ENCODE measurements around the gene NTMT1.
"Not testable (repeated sequence)": the region's sequence is repeated elsewhere in the genome, so short reads cannot be mapped to it uniquely, and the experiment has no call there.

Gene NTMT1

DNA sequence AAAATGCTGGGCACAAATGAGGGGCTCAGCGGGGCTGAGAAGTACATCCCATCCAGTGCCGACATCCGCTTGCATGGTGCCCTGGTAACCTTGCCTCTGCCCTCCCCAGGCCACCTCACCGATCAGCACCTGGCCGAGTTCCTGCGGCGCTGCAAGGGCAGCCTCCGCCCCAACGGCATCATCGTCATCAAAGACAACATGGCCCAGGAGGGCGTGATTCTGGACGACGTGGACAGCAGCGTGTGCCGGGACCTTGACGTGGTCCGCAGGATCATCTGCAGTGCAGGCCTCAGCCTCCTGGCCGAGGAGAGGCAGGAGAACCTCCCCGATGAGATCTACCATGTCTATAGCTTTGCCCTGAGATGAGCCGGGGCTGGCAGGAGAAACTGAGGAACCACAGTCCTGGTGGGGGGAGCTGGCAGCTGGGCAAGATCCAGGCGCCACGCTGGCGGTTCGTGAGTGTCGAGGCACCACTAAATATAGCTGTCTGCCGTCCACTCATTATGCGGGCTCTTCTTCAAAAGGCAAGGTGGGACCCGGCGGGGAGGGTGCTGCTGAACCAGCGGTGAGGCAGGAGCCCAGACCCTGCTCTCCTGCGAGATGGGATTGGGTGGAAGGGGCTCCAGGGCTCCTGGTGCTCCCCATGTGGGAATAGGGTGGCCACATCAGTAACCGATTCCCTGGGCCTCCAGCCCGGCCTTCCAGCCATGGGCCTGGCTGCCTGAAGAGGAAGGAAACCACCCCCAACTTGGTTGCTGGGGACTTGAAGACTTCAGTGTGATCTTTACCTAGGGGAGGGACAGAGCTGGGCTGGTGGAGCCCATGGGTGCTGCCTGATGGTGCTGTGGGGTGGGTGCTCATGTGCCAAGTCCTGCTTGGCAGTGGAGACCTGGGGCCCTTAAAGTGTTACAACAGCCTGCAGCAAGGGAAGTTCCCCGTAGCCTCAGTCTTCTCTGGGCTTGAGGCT is 9.4 kb downstream of the NTMT1 start:
- DNase-seq: no peak

DNA sequence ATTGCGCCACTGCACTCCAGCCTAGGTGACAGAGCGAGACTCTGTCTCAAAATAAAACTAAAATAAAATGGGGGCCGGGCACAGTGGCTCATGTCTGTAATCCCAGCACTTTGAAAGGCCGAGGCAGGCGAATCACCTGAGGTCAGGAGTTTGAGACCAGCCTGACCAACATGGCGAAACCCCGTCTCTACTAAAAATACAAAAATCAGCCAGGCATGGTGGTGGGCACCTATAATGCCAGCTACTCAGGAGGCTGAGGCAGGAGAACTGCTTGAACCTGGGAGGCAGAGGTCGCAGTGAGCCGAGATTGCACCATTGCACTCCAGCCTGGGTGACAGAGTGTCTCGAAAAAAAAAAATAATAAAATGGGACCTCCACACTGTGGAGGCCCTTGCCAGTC is 10.4 kb downstream of the NTMT1 start:
- DNase-seq: not testable (repeated sequence)

DNA sequence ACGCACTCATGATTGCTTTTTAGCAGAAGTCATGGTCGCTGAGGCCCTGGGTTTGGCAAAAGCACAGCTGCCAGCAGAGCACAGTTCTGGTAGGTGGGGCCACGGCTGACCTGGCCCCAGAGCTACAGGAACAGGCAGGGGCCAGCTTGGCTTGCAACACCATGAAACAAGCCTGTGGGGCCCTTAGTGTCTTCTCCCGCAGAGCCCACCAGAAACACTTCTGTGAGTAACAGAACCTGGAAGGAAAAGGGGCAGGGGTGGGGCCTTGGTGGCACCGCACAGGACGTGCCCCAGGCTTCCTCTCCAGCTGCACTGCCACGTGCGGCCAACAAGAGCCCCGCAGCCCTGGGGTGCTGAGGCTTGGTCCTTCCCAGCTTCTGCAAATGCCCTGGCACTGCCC is 11.1 kb downstream of the NTMT1 start:
- DNase-seq: no peak

DNA sequence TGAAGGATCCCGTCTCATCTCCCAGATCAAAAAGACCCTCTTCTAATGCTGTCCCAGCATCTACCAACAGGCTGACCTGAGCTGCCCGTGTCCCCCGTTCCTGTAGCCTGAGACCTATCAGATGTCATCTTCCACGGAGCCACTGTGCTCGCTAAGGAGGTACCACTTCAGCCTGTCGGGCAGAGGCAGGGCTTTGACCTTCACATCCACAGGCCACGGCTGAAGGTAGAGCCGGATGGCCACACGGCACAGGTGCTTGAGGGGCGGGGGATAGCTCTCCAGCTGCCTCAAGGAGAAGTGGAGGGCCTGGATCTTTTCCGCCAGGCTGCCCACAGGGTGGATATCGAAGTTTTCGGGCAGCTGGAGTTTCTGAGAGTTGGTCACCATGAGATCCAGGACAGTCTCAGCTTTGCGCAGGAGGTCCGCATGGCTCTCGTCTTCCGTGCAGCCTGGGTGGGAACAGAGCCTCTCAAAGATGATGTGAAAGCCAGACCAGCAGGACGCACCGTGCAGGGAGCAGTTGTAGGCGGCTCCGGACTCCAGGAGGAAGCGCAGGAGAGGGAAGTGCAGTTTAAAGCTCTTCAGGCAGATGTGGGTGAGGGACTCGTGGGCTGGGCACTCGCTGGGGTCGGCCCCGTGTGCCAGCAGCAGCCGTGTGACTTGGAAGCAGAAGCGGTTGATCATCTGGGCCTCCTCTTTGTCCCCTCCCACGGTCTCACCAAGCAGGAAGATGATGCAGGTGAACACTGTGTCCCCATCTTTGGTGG is 11.9 kb downstream of the NTMT1 start:
- no peak for DNase-seq

DNA sequence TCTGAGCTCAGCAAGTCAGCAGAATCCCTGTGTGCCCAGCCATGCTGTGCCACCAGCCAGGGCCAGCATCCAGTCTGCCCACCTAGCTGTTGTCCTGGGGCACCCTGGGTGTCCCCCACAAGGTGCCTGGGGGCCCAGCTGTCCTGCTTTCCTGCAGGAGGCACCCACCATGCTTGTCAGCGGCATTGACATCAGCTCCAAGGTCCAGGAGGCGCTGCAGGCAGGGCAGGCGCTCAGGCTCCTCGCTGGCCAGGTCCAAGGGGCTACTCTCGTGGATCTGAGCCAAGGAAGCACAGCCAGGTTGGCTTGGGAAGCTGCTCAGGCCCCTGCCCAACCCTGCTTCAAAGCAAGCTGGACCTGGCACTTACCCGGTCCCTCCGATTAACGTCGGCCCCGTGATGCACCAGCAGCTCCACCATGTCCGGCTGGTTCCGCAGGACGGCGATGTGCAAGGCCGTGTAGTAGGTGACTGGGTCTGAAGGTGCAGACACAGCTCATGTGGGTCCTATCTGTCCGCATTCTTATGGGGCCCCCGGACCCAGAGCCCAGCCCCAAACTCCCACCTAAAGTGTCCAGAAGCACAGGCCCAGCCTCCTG is 13.2 kb downstream of the NTMT1 start:
- DNase-seq: no peak

DNA sequence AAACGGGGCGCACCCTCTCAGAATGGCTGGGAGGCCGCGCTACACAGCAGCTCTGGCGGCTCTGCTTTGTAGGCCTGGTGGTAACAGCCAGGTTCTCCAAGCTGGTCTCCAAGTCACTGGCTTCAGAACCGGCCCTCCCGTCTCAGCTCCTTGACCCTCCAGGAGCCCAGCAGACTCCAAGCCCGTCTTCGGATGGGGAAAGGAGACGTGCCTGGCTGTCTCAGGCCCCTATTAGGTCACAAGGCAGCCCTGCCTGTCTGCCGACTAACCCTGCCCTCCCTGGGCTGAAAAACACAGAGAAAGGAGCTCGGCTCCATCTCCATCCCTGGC is 13.8 kb downstream of the NTMT1 start:
- no peak for DNase-seq

DNA sequence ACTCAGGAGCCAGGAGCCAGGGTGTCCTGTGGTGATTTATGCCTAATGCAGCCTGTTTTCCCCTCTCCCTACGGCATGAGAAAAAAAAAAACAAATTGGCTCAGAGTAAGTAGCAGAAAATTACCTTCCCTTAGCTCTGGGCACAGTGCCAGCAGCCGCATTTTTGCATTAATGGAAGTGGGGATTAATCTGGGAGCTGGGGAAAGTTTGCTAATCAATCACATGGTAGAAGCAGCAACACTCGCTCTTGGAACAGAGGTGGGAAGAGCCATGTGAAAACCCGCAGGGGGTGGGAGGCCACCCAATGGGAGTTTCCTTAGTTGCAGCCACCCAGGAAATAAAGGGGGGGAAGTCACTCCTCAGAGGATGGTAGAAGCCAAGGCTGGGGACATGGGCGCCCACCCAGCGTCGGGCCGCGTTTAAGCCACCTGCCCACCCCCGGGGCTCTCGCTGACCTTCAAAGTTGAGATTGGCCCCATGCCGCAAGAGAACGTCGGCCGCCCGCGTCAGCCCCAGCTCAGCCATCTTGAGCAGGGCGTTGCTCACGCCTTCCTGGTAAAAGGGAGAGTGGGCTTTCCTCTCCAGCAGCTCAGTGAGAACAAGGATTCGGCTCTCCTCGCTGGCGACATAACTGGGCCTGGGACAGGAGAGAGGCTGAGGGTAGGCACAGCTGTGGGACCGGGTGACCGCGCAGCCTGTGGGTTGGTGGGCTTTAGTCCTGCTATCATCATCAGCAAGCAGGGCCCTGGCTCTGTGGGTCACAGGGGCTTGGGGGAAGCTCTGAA is 14.3 kb downstream of the NTMT1 start:
- DNase-seq: peak in 23 of 58 donors; percentile 18 to 67 (median 47)

DNA sequence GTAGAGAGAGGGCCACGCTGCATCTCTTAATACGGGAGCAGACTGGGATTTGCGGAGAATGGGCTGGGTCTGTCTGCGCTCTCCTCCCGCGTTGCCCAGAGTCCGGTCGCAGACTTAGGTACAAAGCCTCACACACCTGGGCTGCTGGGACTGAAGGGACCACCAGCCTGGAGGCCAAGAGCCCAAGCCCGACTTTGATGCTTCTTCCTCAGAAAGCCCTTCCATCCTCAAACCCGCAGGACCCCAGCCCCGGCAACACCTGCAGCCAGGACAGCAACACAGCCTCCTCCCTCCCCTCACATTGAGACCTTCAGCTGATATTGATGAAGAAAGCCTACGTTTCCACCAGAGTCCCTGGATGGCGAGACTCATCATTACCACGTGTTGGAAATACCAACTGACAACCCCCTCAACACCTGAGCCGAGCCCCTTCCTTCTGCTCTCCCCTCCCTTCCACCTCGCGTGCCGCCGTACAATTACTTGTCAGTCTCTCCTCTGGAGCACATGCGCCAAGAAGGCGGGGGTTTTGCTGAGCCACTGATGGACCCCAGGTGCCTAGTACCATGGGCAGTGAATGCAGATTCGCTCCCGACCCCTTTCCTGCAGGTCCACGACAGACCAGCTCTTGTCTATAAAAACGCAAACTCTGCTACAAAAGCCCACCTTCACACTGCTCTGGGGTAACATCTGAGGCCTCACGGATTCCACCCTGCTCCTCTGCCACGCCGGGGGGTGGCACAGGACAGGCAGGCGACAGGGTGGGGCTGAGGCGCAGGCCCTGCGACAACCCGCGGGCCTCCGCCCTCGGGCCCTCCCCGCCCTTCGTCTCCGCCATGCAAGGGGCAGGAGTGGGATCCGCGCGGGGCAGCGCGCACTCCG is 15.1 kb downstream of the NTMT1 start:
- peak in 1 of 58 donors; percentile 16 for DNase-seq

DNA sequence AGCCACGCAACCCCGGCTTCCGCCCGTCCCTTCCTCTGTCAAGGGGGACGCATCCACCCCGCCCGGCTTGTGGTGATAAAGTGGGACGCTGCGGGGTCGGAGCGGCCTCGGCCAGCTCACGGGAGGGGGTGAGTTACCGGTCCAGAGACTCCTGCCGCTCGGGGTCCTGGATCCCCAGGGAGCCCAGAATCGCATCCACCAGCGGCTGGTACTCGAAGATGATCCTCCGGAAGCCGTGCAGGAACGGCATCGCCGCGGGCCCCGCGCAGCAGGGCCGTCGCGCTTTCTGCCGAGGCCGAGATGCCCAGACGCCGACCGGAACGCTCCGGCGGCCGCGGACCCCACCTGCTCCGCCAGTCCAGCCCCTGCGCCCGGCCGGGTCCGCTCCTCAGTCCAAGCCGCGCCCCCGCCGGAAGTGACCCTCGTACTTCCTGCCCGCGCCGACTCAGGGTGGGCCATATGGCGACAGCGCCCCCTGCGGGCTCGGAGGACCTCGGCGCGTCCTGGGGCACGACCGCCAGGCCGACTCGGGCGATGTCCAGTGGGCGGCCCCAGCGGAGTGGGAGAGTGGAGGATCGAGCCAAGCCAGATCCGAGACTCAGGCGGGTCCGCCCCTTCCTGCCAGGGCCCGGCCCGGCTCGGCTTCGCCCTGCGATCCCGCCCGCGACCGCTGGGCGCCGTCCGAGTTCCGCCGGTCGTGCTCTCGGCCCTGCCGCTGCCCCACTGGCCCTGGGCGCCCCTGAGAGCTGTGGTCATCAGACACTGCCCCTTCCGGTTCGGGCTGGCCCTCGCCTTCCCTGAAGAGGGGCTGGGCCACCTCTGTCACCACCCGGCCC is 16.0 kb downstream of the NTMT1 start, which contains the start of gene ASB6:
ASB6 (minus strand) TSS at position 402 of the 836 bp plus-strand sequence; CDS start at position 250, 152 bp downstream.
- DNase-seq: peak; percentile 56 to 96 (median 92)

DNA sequence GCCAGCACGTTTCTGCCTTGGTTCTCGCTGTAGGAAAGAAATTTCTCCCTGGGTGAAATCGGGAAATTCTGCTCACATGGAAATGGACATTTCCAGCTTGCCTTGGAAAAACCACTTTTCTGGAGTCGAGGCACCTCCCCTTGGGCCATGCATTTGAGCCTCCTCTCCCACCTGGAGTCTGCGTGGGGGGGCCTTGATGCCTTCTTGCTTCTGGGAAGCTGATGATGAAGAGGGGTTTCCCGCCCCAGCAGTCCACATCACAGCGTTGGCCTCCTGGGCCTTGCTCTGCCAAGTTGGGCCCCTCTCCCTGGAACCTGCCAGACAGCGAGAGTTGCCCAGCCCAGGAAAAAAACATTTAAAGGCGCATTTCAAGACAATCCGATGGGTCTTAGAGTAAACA is 17.7 kb downstream of the NTMT1 start:
- DNase-seq: no peak

DNA sequence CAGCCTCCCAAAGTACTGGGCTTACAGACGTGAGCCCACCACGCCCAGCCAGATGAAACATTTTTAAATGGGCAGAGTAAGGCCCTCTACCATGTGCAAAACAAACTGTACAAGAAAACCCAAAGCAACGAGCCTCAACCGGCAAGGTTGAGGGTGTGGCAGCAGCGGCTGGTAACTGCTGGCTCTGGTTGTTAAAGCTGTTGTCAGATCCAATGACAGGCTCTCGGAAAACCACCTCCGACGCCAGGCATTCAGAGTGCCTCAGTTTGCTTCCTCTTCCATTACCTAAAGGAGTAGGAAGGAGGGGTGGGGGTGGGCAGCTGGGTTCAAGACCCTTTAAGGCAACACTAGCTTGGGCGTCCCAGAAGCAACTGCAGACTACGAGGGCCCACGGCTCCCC is 18.4 kb downstream of the NTMT1 start:
- DNase-seq: no peak

DNA sequence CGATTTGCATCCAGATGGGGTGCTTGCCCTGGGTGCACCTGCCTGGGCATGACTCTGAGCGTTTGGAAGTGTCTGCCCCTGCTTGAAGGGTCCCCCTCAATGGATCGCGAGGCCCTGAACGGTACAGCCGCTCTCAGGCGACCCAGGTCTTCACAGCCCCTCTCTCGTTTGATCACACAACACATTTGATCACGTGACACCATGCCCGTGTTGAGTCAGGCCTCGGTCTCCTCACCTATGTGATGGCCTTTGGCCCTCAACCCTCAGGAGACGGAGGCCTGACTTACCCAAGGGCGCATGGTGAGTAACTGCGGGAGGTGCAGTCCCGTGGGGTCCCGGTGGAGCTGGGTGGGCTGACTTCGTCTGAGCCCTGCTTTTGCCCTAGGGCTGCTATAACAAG is 18.9 kb downstream of the NTMT1 start:
- DNase-seq: no peak

DNA sequence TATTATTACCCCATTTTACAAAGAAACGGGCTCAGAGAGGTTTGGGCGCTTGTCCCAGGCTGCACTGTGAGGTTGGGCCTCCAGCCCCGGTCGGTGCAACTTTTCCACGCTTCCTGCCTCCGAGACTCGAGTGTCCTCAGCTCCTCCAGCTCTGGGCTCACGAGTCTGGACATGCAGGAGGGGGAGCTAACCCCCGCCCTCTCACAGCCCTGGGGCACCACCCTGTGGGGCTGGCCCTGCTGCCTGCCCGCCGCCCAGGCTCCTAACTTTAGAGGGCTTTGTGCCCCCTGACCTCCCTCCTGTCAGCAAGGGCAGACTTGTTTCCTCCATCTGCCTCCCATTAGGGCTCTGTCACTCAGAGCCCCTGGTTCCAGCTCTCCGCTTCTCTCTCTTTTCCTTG is 20.3 kb downstream of the NTMT1 start:
- DNase-seq: no peak

DNA sequence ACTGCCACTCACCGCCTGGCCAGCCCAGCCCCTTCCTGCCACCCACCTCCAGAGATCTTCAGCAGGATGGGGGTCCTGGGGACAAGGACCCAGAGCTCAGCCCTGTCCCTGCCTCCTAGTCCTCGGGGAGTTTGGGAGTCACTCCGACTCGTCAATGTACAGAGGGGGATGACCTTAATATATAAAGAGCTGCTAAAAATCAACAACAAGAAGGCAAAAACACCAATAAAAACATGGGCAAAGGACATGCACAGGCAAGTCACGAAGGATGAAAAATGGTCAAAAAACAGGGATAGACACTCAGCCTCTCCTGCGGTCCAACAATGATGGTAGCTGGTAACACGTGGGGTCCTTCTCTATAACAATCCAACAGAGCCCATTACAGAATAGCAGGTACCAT is 20.7 kb downstream of the NTMT1 start:
- no peak for DNase-seq

DNA sequence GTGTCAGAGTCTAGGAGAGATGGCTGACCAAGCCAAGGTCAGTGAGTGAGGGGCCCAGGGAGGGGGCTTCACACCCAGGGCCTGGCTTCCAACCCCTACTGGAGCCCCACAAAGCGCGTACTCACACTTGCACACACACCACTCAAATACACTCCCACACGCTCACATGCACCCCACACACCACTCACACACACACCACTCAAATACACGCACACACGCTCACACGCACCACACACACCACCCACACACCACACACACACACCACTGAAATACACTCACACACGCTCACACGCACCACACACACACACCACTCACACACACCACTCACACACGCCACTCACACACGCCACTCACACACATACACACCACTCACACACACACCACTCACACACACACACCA is 21.7 kb downstream of the NTMT1 start:
- DNase-seq: no peak

DNA sequence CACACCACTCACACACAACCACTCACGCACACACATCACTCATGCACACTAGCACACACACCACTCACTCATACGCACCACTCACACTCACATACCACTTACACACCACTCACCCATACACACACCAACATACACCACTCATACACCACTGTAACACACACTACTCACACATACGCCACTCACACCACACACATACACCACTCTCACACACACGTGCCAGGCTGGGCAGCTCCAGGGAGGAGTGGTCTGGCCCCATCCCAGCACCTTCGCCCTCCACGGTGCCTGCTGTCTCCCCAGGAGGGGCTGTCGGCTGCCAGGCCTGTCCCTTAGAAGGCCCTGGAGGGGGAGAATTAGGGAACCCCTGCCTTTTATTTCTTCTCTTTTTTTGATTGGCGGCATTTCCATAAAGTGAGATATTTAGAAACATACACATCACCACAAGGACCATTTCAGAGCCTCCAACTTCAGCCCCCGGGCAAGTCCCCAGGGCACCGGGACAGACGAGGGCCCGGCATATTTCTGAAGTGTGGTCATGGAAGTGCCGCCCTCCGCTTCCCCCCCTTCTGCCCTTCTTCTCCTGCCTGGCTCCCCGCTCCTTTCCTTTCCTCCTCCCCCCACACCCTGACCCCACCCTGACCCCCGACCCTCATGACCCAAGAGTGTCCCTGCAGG is 22.3 kb downstream of the NTMT1 start:
- DNase-seq: no peak

DNA sequence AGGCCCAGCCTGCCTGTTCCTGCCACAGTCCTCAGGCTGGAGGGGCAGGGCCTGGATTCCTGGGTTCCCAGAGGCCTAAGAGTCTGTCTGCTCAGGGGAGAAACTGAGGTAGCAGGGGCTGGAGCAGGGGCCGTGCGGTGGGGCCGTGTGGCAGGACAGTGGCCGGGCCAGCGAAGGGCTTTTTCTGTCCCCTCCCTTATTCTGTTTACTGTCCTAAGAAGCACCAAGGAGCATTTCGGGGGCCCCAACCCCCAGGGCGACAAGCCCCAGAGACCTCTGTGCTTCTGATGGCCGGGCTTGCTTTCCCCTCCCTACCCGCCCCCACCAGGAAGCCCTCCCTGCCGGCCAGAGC is 22.8 kb downstream of the NTMT1 start:
- no peak for DNase-seq
